Ascending aorta (tissue), 2 donors: ENCODE results near the gene IKZF3. TPM values are rescaled to one million over a fixed set of nuclear protein-coding genes. Genes with fewer than 3 reads are reported as not detected.

Experiments
- DNase-seq, 2 donors: peaks; one replicate each; pipeline ENCODE4 v3.0.0-alpha.2; 2019; ENCODE audit warnings: low spot score in 2 of 2
- H3K27ac ChIP-seq, 2 donors: fragments of 200-600 bp; sonication (generic); one replicate each; pipeline ENCODE4 v1.5.1; 2016 to 2017; ENCODE audit warnings: mild to moderate bottlenecking in 1 of 2
- H3K27me3 ChIP-seq: fragments of 200-600 bp; sonication (generic); one replicate; pipeline ENCODE4 v1.5.1; 2017
- H3K36me3 ChIP-seq, 2 donors: fragments of 200-600 bp; sonication (generic); one replicate each; pipeline ENCODE4 v1.5.1; 2016
- H3K4me1 ChIP-seq, 2 donors: fragments of 200-600 bp; sonication (generic); one replicate each; pipeline ENCODE4 v1.5.1; 2016 to 2017; ENCODE audit warnings: mild to moderate bottlenecking in 1 of 2
- H3K4me3 ChIP-seq, 2 donors: fragments of 200-600 bp; sonication (generic); one replicate each; pipeline ENCODE4 v1.5.1; 2016 to 2017; ENCODE audit warnings: mild to moderate bottlenecking in 1 of 2
- H3K9me3 ChIP-seq, 2 donors: fragments of 200-600 bp; sonication (generic); one replicate each; pipeline ENCODE4 v1.5.1; 2016
- CTCF ChIP-seq, 3 experiments: fragments of 200-600 bp in 2 of 3; fragments of 450-650 bp in 1 of 3; sonication (generic) in 2 of 3; IDR thresholded peaks; one replicate each; pipeline ENCODE4 v1.5.1; 2016 to 2019; ENCODE audit warnings: antibody characterized with exemption in 3 of 3, mild to moderate bottlenecking in 1 of 3, moderate library complexity in 1 of 3
- intact Hi-C: fragments of 100-400 bp; cut with DNase I; formaldehyde crosslinking; loops from one replicate; pipeline ENCODE4 v1.15.1; 2023
- total RNA-seq: library from RNA; depleted of rRNA; stranded (reverse); fragments of >200 nt; gene quantifications from one replicate; pipeline ENCODE4 v1.1.0, GENCODE V29; 2016

The IKZF3 gene
- total RNA-seq, 1 donor from 2014 or later: 1.5 TPM

- DNase-seq: no peak
- TF ChIP-seq CTCF (IDR thresholded peaks at IDR 0.05): no peak
- peaks cover 0 to 19% of the 10 kb centered on the region in 2 donors for H3K9me3 ChIP-seq
- H3K27ac ChIP-seq: no peak overlapping the region
- intact Hi-C loops: no loop called here
- H3K4me3 ChIP-seq: no peak overlapping the region
- no peaks in the 10 kb centered on the region for H3K4me1 ChIP-seq
- H3K36me3 ChIP-seq: no peaks in the 10 kb centered on the region
- H3K27me3 ChIP-seq: no peaks in the 10 kb centered on the region
These were observed 26.1 kb downstream of the IKZF3 start for GRCh38 chr17:39838057-39838456.

- Histone ChIP-seq H3K4me3 (no peak overlapping the region), H3K9me3 (peaks cover 0 to 19% of the 10 kb centered on the region in 2 donors), H3K4me1 (no peaks in the 10 kb centered on the region), H3K27me3 (no peaks in the 10 kb centered on the region), H3K27ac (no peak overlapping the region), H3K36me3 (no peaks in the 10 kb centered on the region)
- intact Hi-C loops: no loop called here
- TF ChIP-seq CTCF (IDR thresholded peaks at IDR 0.05): no peak
- no peak for DNase-seq
These were observed 28.0 kb downstream of the IKZF3 start for GRCh38 chr17:39836117-39836516.

- intact Hi-C loops: no loop called here
- H3K36me3 ChIP-seq: no peaks in the 10 kb centered on the region
- peaks cover 0 to 19% of the 10 kb centered on the region in 2 donors for H3K9me3 ChIP-seq
- no peak overlapping the region for H3K27ac ChIP-seq
- TF ChIP-seq CTCF (IDR thresholded peaks at IDR 0.05): no peak
- H3K4me1 ChIP-seq: no peaks in the 10 kb centered on the region
- DNase-seq: no peak
- H3K27me3 ChIP-seq: no peaks in the 10 kb centered on the region
- no peak overlapping the region for H3K4me3 ChIP-seq
These were observed 28.9 kb downstream of the IKZF3 start for GRCh38 chr17:39835038-39835786.

GRCh38 chr17:39834017-39834416, 30.1 kb downstream of the IKZF3 start:
- H3K36me3 ChIP-seq: no peaks in the 10 kb centered on the region
- H3K9me3 ChIP-seq: peaks cover 0 to 19% of the 10 kb centered on the region in 2 donors
- no peaks in the 10 kb centered on the region for H3K27me3 ChIP-seq
- no peak for DNase-seq
- no peaks in the 10 kb centered on the region for H3K4me1 ChIP-seq
- intact Hi-C loops: no loop called here
- H3K4me3 ChIP-seq: no peak overlapping the region
- H3K27ac ChIP-seq: no peak overlapping the region
- TF ChIP-seq CTCF (IDR thresholded peaks at IDR 0.05): no peak

GRCh38 chr17:39831588-39831987, 32.5 kb downstream of the IKZF3 start:
- H3K9me3 ChIP-seq: peaks cover 0 to under 1% of the 10 kb centered on the region in 2 donors
- no peak for DNase-seq
- no peaks in the 10 kb centered on the region for H3K4me1 ChIP-seq
- no peak for TF ChIP-seq CTCF (IDR thresholded peaks at IDR 0.05)
- no peaks in the 10 kb centered on the region for H3K36me3 ChIP-seq
- intact Hi-C loops: no loop called here
- no peak overlapping the region for H3K27ac ChIP-seq
- H3K27me3 ChIP-seq: no peaks in the 10 kb centered on the region
- H3K4me3 ChIP-seq: no peak overlapping the region
